LNCaP clone FGC (cell line): ENCODE data around the gene F2.

Experiments used
- DNase-seq: peaks from one replicate; pipeline ENCODE4 v3.0.0-alpha.2; 2011; ENCODE audit warnings: low read depth
- H3K4me3 ChIP-seq: 2 replicates; pipeline ENCODE4 v1.5.1; 2011; ENCODE audit warnings: mild to moderate bottlenecking, low read depth, low read length, control low read depth
- TF ChIP-seq, protein P1 (sequence below): IDR thresholded peaks from 2 replicates; pipeline ENCODE4 v1.5.1; 2012; ENCODE audit warnings: mild to moderate bottlenecking; ENCODE audit not compliant: control insufficient read depth, insufficient read depth; ENCODE audit errors: extremely low read depth

Gene F2

DNA sequence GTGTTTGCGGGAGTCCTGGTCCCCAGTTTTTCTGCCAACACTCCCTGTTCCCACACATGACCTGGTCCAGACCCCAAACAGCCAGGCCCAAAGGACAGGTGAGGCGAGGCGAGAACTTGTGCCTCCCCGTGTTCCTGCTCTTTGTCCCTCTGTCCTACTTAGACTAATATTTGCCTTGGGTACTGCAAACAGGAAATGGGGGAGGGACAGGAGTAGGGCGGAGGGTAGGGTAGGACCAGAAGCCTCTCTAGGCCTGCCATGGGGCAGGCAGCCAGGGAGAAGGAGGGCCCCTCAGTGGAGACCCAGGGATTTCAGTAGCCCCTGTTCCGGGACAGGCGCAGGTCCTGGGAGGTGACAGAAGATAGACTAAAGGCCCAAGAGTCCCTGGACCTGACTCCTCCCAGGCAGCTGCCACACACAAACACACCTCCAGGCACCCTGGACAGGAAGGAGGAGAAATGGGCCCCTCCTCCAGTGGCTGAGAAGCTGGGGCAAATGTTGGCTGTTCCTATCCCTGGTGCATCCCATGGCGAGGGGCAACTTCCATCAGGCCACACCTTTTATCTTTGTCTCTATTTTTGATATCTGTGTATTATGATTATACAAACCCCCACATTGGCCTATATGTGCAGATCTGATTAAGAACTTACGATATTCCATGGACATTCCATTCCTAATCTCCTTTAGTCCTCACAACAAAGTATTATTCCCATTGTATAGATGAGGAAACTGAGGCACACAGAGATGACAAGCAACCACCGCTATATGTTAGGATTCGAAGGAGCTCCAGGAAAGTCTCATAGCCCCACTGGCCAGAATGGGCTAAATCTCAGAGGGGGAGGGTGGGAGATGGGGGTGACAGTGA is 626 bp upstream of the F2 start:
- TF ChIP-seq, protein P1, sequence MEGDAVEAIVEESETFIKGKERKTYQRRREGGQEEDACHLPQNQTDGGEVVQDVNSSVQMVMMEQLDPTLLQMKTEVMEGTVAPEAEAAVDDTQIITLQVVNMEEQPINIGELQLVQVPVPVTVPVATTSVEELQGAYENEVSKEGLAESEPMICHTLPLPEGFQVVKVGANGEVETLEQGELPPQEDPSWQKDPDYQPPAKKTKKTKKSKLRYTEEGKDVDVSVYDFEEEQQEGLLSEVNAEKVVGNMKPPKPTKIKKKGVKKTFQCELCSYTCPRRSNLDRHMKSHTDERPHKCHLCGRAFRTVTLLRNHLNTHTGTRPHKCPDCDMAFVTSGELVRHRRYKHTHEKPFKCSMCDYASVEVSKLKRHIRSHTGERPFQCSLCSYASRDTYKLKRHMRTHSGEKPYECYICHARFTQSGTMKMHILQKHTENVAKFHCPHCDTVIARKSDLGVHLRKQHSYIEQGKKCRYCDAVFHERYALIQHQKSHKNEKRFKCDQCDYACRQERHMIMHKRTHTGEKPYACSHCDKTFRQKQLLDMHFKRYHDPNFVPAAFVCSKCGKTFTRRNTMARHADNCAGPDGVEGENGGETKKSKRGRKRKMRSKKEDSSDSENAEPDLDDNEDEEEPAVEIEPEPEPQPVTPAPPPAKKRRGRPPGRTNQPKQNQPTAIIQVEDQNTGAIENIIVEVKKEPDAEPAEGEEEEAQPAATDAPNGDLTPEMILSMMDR, result no peak
- H3K4me3 ChIP-seq, result no peak overlapping the region
- DNase-seq, result peak; percentile 51

- H3K4me3 ChIP-seq, result no peak overlapping the region
- no peak for DNase-seq
- TF ChIP-seq, protein P1, result no peak
These were observed 668 bp downstream of the F2 start for GRCh38 chr11:46719543-46720218.

GRCh38 chr11:46721286-46721685 is 2.3 kb downstream of the F2 start:
- TF ChIP-seq, protein P1, result no peak
- H3K4me3 ChIP-seq, result no peak overlapping the region
- DNase-seq, result no peak

GRCh38 chr11:46722566-46723358 is 3.7 kb downstream of the F2 start:
- H3K4me3 ChIP-seq, result no peak overlapping the region
- no peak for DNase-seq
- TF ChIP-seq, protein P1, result no peak

GRCh38 chr11:46723359-46723680 is 4.3 kb downstream of the F2 start:
- DNase-seq, result no peak
- TF ChIP-seq, protein P1, result no peak
- no peak overlapping the region for H3K4me3 ChIP-seq

GRCh38 chr11:46724088-46724487 is 5.1 kb downstream of the F2 start:
- no peak for DNase-seq
- TF ChIP-seq, protein P1, result no peak
- no peak overlapping the region for H3K4me3 ChIP-seq
